Ecto neural progenitor cell (in vitro differentiated cells): ENCODE results near the gene MAN2C1.
A peak's percentile ranks its signal among the peaks of the same experiment; 100 is the strongest.
"Not testable (repeated sequence)": the region's sequence is repeated elsewhere in the genome, so short reads cannot be mapped to it uniquely, and the experiment has no call there.

Experiments
- DNase-seq: peaks from one replicate; pipeline ENCODE4 v3.0.0-alpha.2; 2018; ENCODE audit warnings: low spot score

The MAN2C1 gene

DNA sequence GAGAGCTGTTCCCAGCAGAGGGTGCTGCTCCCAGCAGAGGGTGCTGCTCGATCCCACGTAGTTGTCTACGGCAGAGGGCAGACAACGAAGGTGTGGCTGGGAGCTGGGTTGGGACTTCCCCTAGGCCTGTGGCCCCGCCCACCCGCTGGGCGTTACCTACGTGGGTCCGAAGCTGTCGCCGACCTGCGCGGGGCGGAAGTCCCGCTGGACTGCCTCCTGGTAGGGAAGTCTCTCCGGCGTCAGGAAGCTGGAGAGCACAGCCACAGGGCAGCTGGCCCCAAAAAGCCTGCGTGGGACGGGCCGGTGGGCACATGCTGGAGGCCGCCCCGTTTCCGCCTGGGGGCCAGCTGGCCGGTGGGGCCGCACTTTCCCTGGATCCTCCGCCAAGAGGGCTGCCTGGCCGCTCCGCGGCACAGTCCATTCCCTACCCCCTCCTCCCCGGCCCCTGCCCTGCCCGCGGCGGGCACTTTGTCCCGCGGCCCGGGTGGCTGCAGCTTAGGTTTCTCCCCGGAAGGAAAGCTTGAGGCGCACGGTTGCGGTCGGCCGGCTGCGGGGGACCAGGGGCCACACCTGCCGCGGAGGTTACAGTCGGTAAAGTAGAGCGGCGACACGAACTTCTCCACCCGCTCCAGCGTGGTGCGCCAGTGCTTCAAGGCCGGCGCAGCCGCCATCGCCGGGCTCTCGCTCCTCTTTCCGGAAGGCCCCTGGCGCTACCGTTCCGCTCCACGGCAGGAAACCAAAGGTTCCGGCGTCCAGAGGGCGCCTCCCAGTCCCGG lies at the start of gene MAN2C1:
Gene MAN2C1 (minus strand): TSS at position 695 of the 776 bp plus-strand sequence. CDS start 24 bp downstream, at position 671.
- peak; percentile 94 for DNase-seq

DNA sequence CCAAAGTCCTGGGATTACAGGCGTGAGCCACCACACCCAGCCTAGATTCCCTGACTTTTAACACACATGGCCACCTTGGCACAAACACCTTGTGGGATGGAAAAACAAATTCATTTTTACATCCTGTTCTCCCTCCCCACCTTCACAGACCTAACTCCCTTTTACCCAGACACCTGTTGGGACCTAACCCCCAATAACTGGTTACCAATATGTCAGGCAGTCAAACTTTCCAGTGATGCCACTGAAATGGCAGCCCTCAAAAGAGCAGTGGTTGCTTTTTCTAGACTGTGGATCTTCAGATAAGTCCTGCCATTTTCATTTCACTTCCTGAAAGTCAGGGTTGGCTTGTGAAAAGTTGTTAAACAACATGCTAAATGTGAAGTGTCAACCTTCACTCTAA lies 48.2 kb upstream of the MAN2C1 start:
- no peak for DNase-seq

DNA sequence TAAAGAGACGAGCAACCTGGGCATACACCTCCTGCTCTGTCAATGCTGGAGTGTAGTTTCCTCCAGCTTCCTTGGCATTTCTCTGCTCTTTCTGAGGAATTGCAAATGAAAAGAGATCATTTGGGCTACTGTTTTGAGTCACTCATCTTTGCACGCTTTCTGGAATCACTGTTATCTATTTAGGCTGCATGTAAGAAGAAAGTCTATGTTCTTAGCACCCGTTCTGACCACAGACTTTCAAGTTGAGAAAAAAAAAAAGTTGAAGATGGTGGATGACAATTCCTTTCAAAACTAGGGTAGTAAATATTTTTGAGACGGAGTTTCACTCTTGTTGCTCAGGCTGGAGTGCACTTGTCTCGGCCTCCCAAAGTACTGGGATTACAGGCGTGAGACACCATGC lies 41.8 kb upstream of the MAN2C1 start:
- no peak for DNase-seq

DNA sequence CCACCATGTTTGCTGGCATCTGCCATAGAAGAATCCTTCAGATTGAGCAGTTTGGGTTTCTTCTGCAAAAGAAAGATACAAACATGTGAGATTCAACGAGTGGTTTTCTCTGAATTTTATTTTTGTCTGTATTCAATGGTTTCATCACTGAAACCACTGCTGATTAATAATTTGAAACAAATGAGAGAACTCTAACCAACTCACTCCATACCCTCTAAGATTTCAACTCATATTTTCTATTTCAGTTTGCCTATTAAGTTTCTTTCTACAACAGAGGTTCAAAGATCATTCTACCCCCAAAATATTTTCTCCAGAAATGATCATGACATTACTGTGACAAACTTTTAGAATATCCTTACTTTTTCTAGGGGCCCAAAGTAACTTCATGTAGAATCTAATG lies 38.7 kb upstream of the MAN2C1 start:
- no peak for DNase-seq

DNA sequence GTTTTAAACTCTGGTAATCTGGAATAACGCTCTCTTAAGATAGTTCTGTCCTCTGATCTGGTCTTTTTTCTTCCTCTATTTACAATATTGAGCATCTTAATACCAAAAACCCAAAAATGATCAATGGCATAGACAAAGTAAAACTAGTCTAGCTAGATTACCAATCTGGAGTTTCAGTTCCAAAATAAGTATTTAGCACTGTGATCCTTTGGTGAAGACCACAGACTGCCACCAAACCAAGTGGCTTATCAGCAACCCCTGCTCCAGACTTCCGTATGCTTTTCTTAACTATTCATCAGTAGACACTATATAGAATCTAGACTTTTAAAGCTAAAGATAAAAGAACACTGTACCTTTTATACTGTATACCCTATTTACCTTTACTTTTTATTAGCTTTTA lies 35.5 kb upstream of the MAN2C1 start:
- no peak for DNase-seq

DNA sequence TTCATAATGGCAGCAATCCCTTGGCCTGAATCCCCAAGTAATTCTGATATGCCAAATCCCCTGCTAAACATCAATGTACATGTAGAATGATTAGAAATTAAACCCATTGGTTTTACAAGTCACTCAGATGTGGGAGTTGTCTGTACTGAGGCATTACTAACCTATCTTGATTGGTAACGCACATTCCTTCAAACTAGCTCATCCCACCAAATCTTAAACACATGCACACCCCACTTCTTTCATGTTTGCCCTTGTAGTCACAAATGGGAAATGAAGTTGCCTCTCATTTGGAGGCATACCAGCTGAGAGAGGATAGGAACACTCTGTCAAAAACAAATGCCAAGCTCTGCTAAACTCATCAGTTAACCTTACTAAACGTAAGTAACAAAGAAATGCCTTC lies 29.1 kb upstream of the MAN2C1 start:
- DNase-seq: no peak

DNA sequence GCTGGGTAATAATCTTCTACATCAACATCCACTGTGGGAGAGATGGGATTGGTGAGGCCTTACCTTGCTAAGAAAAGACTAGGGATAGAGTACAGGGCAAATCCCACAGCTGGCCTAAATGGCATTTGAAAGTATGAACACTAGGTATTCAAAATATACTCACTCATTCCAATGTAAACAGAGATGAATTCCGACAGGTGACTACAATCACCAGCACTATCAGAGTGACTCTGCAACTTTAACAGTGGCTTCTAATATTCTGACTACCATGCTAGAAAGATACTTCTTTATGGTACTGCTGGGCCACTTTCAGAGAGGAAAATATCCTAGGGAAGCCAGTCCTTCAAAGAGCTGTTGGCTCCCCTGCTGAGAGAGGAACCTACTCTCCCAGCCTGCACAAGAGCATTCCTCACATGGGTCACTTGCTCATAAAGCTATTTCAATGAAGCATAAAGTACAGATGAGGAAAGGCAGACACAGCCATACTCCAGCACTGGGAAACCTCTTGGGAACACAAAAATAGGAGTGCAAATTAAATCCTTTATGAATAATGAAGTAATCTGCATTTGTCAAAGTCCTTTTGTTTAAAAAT lies 21.5 kb upstream of the MAN2C1 start:
- DNase-seq: no peak

DNA sequence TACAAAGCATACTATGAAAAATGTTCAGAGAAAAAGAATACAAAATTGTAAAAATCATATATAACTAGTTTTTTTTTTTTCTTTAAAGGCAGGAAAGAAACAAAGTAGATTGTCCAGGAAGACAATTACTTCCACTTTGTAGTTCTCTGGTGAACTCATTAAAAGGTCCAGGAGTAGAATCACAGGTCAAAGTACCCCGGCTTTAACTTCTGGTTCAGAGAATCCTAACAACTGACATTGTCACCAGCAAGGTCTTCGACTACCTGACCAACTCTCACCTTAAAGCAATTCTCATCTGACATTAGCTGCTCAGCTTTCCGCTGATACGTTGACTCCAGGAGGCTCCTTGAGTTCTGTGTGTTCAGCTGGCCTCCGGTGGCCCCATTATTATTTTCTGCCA lies 15.6 kb upstream of the MAN2C1 start:
- DNase-seq: not testable (repeated sequence)

DNA sequence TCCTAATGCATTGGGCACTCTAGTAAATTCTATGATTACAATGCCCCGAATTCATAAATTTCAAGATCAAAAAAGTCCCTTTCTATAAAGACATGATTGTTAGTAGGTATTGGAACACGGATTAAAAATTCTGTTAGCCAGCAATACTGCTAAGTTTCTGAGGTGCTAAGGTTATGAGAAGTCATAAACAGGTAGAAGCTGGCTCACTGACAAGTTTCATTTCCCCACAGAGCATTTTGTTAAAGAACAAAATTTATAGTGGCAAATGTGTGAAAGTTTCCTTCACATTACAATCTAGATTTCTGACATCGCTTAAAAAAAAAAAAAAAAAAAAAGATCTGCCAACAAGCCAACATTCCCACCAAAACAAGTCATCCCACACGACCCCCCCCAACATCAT lies 12.4 kb upstream of the MAN2C1 start:
- DNase-seq: no peak

DNA sequence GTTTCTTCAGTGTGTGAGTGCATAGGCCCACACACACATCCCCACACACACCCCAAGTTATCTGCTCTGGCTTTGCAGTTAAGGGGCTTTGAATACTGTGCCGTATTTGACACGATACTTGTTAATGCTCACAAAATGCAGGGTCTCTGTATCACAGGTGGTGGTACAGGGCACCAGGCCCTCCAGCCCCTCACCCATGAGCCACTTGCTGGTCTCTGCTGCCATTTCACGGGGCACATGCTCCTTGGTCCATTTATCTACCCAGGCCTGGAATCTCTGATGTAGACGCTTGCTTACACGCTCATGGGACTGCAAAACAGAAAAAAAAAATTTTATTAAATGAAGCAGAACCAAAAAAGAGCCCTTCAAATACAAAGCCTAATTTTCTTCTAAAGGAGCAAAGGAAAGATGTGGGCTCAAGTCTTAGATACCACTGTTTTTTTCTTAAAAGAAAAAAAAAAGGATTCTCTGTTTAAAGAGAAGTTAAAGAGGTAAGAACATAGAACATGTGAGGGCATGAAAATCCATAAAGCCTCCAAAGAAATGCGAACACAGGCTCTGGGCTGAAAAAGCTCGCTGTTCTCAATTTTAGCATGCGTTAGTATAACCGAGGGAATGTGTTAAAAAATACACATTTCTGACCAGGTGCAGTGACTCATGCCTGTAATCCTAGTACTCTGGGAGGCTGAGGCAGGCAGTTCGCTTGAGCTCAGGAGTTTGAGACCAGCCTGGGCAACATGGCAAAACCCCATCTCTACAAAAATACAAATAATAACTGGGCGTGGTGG lies 3.7 kb upstream of the MAN2C1 start:
- no peak for DNase-seq

DNA sequence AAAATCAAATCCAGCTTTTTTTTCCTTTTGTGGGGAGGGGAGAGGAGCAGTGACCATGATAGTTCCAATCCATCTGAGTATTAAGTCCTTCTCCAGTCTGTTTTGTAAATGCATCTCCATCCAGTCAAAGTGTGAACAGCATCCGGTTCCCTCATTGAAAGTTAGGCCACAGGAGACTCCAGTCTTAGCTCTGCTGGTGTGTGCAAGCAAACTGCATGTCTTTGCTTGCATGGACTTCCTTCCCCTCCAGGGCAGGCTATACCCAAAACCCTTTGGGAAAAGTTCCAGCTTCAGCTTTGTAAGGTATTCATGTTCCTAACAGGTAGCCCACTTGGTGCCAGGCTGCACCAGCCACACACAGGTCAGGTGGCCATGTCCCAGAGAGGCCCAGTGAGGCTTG lies 3.1 kb upstream of the MAN2C1 start:
- DNase-seq: no peak

DNA sequence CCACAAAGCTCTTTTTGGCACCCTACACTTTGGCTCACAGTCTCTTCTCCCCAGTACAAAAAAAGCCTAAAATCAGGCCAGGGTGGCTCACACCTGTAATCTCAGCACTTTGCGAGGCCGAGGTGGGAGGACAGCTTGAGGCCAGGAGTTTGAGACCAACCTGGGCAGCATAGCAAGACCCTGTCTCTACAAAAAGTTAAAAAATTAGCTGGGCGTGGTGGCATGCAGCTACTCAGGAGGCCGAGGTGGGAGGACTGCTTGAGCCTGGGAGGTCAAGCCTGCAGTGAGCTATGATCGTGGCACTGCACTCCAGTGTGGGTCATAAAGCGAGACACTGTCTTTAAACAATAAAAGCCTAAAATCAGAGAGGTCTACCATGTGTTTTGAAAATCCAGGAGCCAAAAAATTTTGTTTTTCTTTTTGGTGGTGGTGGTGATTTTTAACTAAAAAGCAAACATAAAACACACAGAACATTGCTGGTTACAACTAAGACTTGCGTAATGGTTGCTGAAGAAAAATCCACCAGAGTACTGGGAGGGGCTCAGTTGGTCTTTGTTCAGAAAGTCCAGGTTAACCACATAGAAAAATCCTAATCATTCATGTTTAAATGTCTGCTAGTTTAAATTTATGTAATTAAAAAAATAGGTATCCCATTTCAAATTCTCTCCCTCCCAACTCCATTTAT lies 1.6 kb upstream of the MAN2C1 start:
- DNase-seq: no peak

DNA sequence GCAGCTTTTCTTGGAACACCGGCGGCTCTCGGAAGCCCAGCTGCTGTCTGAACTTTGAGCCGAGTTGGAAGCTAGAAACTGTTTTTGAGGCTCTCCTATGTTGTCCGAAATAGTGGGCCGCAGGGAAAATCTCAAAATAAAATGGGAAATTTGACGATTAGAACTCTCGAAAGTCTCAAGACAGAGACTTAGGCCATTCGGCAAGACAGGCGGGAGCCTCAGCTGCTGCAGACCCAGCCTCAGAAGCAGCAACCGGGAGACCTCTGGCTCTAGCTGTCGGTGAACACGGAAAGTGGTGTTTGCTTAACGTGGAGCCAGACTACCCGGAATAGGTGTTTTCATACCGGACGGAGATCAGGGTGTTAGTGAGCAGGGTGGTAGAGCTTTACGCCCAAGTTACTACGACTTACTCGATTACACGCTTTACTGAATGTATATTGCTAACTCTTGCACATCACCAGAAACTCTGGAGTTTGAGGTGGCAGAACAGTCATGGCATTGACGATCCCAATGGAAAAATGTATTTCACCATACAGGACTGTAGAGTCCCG lies 357 bp upstream of the MAN2C1 start:
- DNase-seq: no peak

DNA sequence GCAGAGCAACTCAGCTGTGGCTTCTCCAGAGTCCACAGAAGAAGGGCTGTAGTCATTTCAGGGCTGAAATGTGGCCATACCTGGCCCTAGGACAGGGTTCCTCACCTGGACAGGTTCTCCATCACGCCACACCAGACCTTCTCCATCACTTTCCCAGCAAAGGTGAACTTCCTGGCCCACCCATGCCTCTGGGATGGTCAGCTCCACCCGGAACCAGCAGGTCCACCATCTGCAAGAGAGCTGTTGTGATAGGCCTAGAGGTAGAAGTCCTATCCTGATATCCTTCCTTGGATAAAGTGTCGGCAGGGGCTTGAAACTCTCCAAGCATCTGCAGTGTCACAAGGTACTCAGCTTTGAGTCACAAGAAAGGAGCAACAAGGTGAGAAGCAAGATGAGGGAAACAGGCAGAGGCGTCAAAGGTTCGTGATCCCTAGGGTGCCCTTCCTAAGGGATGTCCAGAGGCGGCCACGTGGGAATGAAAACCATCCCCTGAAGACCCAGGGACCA lies 948 bp downstream of the MAN2C1 start:
- DNase-seq: no peak

DNA sequence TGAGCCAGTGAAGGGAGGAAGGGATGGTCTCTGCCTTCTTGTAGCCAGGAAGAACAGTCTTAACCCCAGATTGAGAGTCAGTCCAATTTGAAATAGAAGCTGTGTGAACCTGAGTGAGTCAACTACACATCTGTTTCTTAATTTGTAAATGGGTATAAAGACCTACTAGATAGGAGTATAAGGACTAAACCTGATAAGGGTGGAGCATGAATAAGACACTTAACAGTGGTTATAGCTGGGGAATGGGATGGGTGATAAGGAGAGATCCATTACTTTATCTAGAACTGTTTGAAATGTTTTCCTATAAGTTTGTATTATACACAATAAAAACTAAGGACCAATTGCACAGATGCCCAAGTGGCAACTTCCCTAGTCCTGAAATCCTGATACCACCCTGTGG lies 1.4 kb downstream of the MAN2C1 start:
- no peak for DNase-seq

DNA sequence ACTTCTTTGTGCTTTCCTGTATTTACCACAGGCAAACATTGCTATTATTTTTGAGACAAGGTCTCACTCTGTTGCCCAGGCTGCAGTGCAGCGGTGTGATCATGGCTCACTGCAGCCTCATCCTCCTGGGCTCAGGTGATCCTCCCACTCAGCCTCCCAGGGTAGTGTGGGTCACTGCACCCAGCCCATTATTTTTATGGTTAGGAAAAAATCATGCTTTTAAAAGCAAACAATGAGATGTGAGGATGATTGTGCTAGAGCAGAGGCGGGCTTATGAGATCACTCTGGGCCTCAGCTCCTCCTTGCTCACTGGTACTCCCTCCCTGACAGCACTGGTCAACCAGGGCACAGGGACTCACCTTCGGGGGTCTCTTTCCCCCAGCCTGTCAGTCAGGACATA lies 2.2 kb downstream of the MAN2C1 start:
- DNase-seq: no peak

DNA sequence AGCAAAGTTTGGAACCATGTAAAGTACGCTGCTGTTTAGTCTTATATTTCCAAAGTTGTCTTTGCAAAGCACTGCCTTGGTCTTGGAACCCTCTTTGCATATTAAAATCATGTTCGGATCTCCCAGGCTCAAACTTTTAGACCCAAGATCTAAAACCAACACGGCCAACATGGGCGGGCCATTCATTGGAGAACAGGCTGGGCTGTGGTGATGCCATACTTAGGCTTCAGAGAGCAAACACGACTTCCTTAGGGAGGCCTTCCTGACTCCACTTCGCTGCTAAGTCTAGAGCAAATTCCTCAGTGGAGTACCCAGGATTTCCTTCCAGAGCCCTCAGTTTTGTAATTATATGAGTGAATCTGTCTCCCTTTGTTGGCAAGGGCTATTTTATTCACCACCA lies 3.5 kb downstream of the MAN2C1 start:
- DNase-seq: no peak

DNA sequence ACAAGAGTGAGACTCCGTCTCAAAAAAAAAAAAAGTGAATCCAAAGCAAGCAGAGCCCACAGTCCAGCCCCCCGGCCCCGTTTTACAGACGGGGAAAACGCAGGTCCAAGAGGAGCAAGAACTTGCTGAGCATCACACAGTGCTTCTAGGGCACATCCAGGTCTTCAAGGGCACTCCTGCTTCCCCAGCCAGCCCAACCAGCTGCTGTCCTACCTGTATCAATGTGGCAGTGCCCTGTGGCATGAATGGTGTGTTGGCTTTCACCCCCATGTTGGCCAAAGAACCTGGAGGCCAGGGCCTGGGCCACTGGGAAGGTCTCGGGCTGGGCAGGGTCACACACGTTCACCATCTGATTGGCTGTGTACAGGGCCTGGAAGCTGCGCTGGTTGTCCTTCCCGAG lies 4.6 kb downstream of the MAN2C1 start:
- no peak for DNase-seq

DNA sequence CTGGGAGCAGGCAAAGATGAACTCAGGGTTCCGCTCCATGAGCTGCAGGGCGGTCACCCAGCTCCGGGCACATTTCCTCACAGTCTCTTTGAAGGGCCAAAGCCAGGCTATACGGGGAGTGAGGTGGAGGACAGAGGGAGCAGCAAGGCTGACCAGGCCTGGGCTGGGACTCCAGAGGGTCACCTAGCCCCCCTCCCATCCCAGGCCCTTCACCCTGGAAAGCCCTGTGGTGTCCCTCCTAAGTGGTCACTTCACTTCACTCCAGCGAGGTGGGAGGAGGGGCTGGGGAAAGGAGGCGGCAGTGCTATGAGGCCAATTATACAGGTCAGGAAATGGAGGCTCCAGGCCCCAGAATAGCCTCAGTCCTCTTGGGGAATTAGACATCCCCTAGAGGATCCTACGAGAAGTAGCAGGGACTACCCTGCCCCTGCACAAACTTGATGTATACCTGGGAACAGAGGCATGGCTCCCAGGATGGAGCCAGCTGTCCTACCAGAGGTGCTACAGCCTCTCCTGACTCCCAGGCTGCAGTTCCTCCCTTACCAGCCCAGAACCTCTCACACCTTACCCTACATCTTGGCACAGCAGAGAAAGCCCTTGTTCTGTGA lies 5.7 kb downstream of the MAN2C1 start:
- DNase-seq: no peak

DNA sequence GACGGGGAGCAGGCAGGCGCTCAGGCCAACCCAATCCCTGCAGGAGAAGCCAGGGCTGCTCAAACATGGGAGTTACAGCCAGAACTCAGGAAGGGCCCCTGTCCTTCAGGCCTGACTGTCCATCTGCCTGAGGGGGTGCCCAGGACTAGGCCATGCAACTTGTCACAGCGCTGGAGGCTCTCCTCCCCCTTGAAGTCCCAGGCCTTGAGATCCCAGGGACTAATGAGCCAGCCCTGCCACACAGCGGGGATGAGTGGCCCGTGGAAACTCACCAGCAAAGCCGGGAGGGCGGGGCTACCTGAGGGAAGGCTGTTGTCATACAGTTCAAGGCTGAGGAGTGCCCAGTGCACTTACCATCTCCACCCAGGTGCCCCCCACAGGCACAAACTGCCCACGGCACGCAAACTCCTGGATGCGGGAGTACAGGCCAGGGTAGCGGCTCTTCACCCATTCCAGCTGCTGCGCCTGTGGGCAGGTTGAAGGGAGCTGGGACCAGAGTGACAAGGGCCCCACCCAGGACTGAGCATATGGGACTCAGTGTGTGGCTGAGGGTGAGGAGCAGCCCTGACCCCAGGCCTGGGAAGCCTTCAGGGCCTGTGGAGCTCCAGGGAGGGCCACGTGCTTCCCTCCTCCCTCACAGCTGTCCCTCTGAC lies 6.3 kb downstream of the MAN2C1 start:
- DNase-seq: no peak

DNA sequence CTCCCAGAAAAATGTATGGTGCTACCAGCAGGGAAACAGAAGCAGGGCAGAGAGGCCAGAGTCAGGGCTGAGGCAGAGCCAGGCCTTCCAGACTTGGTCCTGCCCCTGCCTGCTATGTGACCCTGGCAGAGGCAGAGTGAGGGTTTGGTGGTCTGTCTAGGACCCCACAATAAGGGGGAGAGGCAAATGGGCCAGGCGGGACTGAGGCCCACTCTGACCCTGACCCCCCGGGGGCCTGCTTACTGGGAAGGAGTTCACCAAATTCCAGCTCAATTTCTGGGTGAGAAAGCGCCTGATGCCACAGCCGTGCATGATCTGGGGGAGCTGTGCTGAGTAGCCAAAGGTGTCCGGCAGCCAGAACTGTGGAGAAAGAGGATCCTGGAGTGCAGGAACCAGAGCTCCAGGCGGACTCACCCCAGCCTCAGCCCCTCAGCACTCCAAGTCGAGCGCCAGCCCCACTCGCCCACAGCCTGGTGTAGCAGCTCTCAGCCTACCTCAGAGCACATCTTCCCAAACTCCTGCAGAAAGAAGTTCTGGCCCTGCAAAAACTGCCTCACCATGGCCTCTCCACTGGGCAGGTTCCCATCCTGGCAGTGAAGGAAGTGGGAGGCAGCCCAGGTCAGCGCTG lies 6.9 kb downstream of the MAN2C1 start:
- DNase-seq: no peak
